ACC112 (cell line): Measurements from ENCODE around the gene CDH4.

Source experiments
- H2AFZ ChIP-seq: fragments of 200-600 bp; sonication (generic); one replicate; pipeline ENCODE4 v1.6.0; 2017; ENCODE audit warnings: antibody characterized with exemption, low read length; ENCODE audit not compliant: unreplicated experiment
- H3K27ac ChIP-seq: fragments of 200-600 bp; sonication (generic); 2 replicates; pipeline ENCODE4 v1.5.1; 2014; ENCODE audit warnings: low read depth, mild to moderate bottlenecking, antibody characterized with exemption, low read length, moderate library complexity
- H3K27me3 ChIP-seq: fragments of 200-600 bp; sonication (generic); 2 replicates; pipeline ENCODE4 v1.6.1; 2014; ENCODE audit warnings: mild to moderate bottlenecking, antibody characterized with exemption, low read length, moderate library complexity, mixed read lengths; ENCODE audit not compliant: insufficient read depth
- H3K36me3 ChIP-seq: fragments of 200-600 bp; sonication (generic); 2 replicates; pipeline ENCODE4 v1.6.1; 2016; ENCODE audit warnings: mild to moderate bottlenecking, antibody characterized with exemption, low read length, moderate library complexity, mixed read lengths; ENCODE audit not compliant: insufficient read depth
- H3K4me1 ChIP-seq: fragments of 200-600 bp; sonication (generic); one replicate; pipeline ENCODE4 v1.6.1; 2016; ENCODE audit warnings: low read length, mixed read lengths; ENCODE audit not compliant: insufficient read depth, unreplicated experiment, control insufficient read depth
- H3K4me3 ChIP-seq: fragments of 200-600 bp; sonication (generic); 2 replicates; pipeline ENCODE4 v1.5.1; 2014; ENCODE audit warnings: mild to moderate bottlenecking, low read depth, low read length
- H3K79me2 ChIP-seq: fragments of 200-600 bp; sonication (generic); one replicate; pipeline ENCODE4 v1.6.0; 2016; ENCODE audit warnings: low read length; ENCODE audit not compliant: control insufficient read depth, unreplicated experiment, insufficient read depth

The CDH4 gene

DNA sequence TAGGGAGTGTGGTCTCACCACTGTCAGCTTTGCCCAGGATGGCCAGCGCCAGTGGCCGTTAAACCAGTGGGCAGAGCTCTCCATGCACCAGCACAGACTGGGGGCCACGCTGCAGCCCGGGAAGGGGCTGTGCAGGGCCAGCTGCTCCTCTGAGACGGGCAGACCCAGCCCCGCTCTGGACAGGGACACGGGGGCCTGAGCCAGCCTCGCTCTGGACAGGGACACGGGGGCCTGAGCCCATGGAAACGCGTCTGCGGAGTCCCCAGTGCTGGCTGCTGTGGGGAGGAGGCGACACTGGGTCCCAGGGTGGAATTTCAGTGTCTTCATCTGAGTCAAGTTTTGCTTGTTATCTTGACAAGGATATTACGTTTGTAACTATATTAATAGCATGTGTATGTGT lies 402.7 kb downstream of the CDH4 start:
- no peak overlapping the region for H3K4me3 ChIP-seq
- no peak overlapping the region for H3K27ac ChIP-seq
- H3K36me3 ChIP-seq: no peaks in the 10 kb centered on the region
- no peaks in the 10 kb centered on the region for H3K79me2 ChIP-seq
- no peaks in the 10 kb centered on the region for H3K27me3 ChIP-seq
- H2AFZ ChIP-seq: no peak overlapping the region
- H3K4me1 ChIP-seq: no peaks in the 10 kb centered on the region

- Histone ChIP-seq H3K27me3 (no peaks in the 10 kb centered on the region), H3K27ac (no peak overlapping the region), H3K79me2 (no peaks in the 10 kb centered on the region), H3K36me3 (no peaks in the 10 kb centered on the region), H3K4me3 (no peak overlapping the region), H3K4me1 (no peaks in the 10 kb centered on the region), H2AFZ (no peak overlapping the region)
Observed at GRCh38 chr20:61655591-61655990, 403.5 kb downstream of the CDH4 start.

DNA sequence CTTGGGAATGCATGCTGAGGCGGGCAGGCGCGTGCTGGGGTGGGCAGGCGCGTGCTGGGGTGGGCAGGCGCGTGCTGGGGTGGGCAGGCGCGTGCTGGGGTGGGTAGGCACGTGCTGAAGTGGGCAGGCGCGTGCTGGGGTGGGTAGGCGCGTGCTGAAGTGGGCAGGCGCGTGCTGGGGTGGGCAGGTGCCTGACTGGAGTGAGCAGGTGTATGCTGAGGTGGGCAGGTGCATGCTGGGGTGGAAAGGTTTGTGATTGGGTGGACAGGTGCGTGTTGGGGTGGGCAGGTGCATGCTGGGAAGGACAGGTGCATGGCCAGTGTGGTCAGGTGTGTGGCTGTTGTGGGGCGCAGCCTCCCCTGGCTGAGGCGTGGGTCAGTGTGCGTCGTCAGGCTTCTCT lies 404.1 kb downstream of the CDH4 start:
- no peak overlapping the region for H3K27ac ChIP-seq
- no peaks in the 10 kb centered on the region for H3K79me2 ChIP-seq
- H3K27me3 ChIP-seq: no peaks in the 10 kb centered on the region
- no peak overlapping the region for H3K4me3 ChIP-seq
- H2AFZ ChIP-seq: no peak overlapping the region
- no peaks in the 10 kb centered on the region for H3K36me3 ChIP-seq
- H3K4me1 ChIP-seq: no peaks in the 10 kb centered on the region

DNA sequence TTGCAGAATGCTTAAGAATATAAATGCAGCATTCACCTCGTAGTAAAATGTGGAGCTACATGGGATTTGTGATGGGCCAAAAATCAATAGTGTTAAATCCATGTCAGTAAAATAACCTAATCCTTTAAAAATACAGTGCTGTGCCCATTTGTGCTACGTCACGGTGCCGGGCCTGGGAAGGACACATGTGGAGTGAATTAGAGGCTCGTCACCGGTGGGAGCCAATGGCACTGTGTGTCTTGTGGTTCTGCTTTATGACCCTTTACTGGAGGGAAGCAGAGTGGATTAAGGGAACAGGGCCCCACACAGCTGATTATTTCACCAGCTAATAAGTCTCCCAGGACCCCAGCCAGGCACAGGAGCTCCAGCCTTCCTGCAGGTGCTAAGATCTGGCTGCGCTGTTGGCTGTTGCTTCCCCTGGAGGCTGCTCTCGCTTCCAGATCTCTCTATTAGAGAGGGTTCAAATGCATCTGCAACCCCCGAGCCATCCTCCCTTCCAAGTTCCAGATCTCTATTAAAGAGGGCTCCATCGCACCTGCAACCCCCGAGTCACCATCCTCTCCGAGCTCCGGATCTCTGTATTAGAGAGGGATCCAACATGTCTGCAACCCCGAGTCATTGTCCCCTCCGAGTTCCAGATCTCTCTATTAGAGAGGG lies 405.8 kb downstream of the CDH4 start:
- no peaks in the 10 kb centered on the region for H3K36me3 ChIP-seq
- no peak overlapping the region for H3K4me3 ChIP-seq
- no peaks in the 10 kb centered on the region for H3K27me3 ChIP-seq
- no peaks in the 10 kb centered on the region for H3K79me2 ChIP-seq
- H2AFZ ChIP-seq: no peak overlapping the region
- H3K4me1 ChIP-seq: no peaks in the 10 kb centered on the region
- no peak overlapping the region for H3K27ac ChIP-seq

- H3K36me3 ChIP-seq: no peaks in the 10 kb centered on the region
- no peaks in the 10 kb centered on the region for H3K79me2 ChIP-seq
- no peaks in the 10 kb centered on the region for H3K27me3 ChIP-seq
- H3K4me1 ChIP-seq: no peaks in the 10 kb centered on the region
- no peak overlapping the region for H3K27ac ChIP-seq
- no peak overlapping the region for H3K4me3 ChIP-seq
- no peak overlapping the region for H2AFZ ChIP-seq
Observed at GRCh38 chr20:61658563-61658962, 406.5 kb downstream of the CDH4 start.

- no peak overlapping the region for H3K27ac ChIP-seq
- no peaks in the 10 kb centered on the region for H3K36me3 ChIP-seq
- H3K4me3 ChIP-seq: no peak overlapping the region
- H3K4me1 ChIP-seq: no peaks in the 10 kb centered on the region
- no peaks in the 10 kb centered on the region for H3K79me2 ChIP-seq
- H2AFZ ChIP-seq: no peak overlapping the region
- H3K27me3 ChIP-seq: no peaks in the 10 kb centered on the region
Observed at GRCh38 chr20:61659246-61659993, 407.4 kb downstream of the CDH4 start.

- Histone ChIP-seq H3K4me1 (no peaks in the 10 kb centered on the region), H3K27ac (no peak overlapping the region), H3K4me3 (no peak overlapping the region), H3K27me3 (no peaks in the 10 kb centered on the region), H3K79me2 (no peaks in the 10 kb centered on the region), H3K36me3 (no peaks in the 10 kb centered on the region), H2AFZ (no peak overlapping the region)
Observed at GRCh38 chr20:61659994-61660346, 407.9 kb downstream of the CDH4 start.

DNA sequence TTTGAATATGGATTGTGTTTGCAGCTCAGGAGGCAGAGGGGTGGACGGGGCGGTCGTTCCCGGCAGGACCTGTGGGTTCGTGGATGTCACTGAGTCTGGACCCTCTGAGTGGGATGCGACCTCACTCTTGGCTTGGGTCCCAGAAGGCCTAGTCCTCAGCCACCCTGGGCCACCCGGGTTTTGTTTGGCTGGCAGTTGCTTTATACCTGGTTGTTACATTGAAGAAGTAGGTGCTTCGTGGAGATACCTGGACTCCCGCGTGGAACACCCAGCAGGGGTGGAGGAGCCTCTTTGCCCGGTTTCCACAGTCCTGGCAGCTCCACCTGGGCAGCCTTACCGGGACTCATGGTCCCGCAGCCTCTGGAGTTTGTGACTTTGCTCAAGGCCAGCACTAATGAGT lies 408.5 kb downstream of the CDH4 start:
- H3K4me3 ChIP-seq: no peak overlapping the region
- H3K79me2 ChIP-seq: no peaks in the 10 kb centered on the region
- no peaks in the 10 kb centered on the region for H3K4me1 ChIP-seq
- no peaks in the 10 kb centered on the region for H3K36me3 ChIP-seq
- H3K27me3 ChIP-seq: no peaks in the 10 kb centered on the region
- no peak overlapping the region for H2AFZ ChIP-seq
- no peak overlapping the region for H3K27ac ChIP-seq

- Histone ChIP-seq H3K4me1 (no peaks in the 10 kb centered on the region), H3K27ac (no peak overlapping the region), H3K36me3 (no peaks in the 10 kb centered on the region), H3K79me2 (no peaks in the 10 kb centered on the region), H2AFZ (no peak overlapping the region), H3K4me3 (no peak overlapping the region), H3K27me3 (no peaks in the 10 kb centered on the region)
Observed at GRCh38 chr20:61661025-61661424, 409.0 kb downstream of the CDH4 start.

GRCh38 chr20:61661583-61661982 lies 409.5 kb downstream of the CDH4 start:
- H3K36me3 ChIP-seq: no peaks in the 10 kb centered on the region
- H3K27me3 ChIP-seq: no peaks in the 10 kb centered on the region
- H3K4me3 ChIP-seq: no peak overlapping the region
- no peaks in the 10 kb centered on the region for H3K79me2 ChIP-seq
- no peaks in the 10 kb centered on the region for H3K4me1 ChIP-seq
- no peak overlapping the region for H3K27ac ChIP-seq
- H2AFZ ChIP-seq: no peak overlapping the region

DNA sequence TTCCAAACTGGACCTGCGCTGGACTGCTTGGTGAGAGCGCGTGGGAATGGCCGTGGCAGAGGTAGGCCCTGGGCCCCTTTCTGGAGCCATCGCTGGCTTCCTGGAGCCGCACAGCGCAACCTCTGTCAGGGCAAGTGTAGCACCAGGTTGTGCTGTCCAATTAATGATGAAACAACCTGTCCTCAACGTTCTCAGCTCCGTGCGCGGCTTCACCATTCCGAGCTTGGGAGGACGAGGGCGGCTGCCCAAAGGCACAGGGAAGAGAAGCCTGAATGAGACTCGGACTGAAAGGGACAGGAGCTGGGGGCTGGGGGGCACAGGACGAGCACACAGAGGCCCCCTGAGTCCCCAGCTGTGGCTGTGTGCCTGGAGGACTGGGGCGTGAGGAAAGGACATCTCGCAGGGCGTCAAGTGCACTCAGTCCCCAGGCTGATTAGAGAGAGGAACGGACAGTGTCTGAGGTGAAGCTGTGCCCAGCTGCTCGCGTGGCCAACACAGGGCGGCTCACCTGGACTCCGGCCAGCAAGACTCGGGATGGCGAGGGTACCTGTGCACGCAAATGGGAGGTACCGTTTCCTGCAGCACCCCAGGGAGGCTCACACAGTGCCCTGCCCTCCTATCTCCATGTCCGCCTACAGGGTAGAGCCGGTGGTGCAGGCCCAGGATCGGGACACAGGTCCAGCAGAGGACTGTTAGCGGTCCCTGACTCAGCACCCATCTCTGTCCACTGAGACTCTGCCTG lies 410.3 kb downstream of the CDH4 start:
- H3K27ac ChIP-seq: no peak overlapping the region
- H3K27me3 ChIP-seq: no peaks in the 10 kb centered on the region
- H3K4me3 ChIP-seq: no peak overlapping the region
- no peaks in the 10 kb centered on the region for H3K36me3 ChIP-seq
- no peaks in the 10 kb centered on the region for H3K4me1 ChIP-seq
- H2AFZ ChIP-seq: no peak overlapping the region
- no peaks in the 10 kb centered on the region for H3K79me2 ChIP-seq
